ENCODE measurements around the gene SPRR2A. TPM values are rescaled to one million over a fixed set of nuclear protein-coding genes. Genes with fewer than 3 reads are reported as not detected.
"Not testable (repeated sequence)": the region's sequence is repeated elsewhere in the genome, so short reads cannot be mapped to it uniquely, and the experiment has no call there.

Gene SPRR2A
- polyA plus RNA-seq, 2 donors: 3,933 to 4,263 TPM

DNA sequence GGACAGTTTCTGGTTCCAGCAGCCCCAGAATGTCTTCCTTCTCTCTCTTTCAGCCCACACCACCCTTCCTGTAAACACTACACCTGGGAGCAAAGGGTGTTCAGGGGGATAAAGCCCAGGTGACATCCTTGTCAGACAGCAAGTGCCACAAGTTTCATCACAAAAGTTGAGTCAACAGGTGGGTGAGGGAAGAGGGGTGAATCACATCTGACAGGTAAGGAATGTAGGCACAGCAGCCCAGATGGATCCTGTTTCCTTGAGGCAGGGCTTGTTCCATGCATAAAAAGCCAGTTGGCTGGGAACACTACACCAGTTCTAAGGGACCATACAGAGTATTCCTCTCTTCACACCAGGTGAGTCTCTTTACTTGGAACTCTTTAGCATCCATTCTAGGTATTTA, 26.4 kb downstream of the SPRR2A start, which contains the start of gene SPRR1B:
Gene SPRR1B (plus strand): TSS at position 309 of the 400 bp plus-strand sequence. CDS start 1,143 bp downstream, outside the sequence.
- Histone ChIP-seq H3K27ac (ENCODE audit: low read depth in 2 of 2, low read length in 1 of 2) (peak within 1 kb of the TSS; percentile 56 to 67), H3K9me3 (ENCODE audit: control insufficient read depth in 2 of 2, insufficient read depth in 1 of 2, low read depth in 1 of 2, low read length in 1 of 2) (peaks cover 0 to 2% of the 10 kb centered on the region in 2 donors), H3K4me1 (ENCODE audit: control insufficient read depth in 2 of 2, insufficient read depth in 2 of 2, low read length in 1 of 2) (peaks cover 0 to 3% of the 10 kb centered on the region in 2 donors), H3K27me3 (ENCODE audit: control insufficient read depth in 1 of 2, insufficient read depth in 2 of 2, low read length in 2 of 2) (no peaks in the 10 kb centered on the region), H3K36me3 (ENCODE audit: control insufficient read depth in 2 of 2, insufficient read depth in 2 of 2, low read length in 1 of 2) (no peaks in the 10 kb centered on the region), H3K4me3 (ENCODE audit: low read depth in 1 of 2, low read length in 2 of 2) (peak within 1 kb of the TSS in 1 of 2 donors; percentile 51)

DNA sequence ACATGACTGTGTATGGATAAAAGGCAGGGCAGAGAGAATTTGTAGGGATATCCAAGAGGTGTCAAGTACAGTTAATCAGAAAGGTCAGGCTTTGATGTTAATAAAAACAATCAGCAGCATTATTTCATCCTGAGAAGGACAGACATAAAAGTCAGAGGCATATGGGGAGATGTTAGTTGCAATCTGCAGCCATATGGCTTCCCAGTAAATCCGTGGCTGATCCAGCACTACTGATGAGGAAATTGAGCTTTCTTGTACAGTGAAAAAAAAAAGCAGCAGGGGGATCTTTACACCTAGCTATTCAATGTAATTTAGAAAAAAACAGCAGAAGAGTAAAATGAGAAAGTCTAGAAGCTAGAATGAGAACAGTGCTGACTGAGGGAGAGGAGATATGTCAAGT, 28.5 kb downstream of the SPRR2A start:
- WGBS, 2 donors: 74 to 82% methylated on average over 1 of the region's 1 CpG
- H3K4me3 ChIP-seq (ENCODE audit: low read depth in 1 of 2, low read length in 2 of 2): no peak overlapping the region
- peaks cover 0 to 6% of the 10 kb centered on the region in 2 donors for H3K4me1 ChIP-seq (ENCODE audit: control insufficient read depth in 2 of 2, insufficient read depth in 2 of 2, low read length in 1 of 2)

DNA sequence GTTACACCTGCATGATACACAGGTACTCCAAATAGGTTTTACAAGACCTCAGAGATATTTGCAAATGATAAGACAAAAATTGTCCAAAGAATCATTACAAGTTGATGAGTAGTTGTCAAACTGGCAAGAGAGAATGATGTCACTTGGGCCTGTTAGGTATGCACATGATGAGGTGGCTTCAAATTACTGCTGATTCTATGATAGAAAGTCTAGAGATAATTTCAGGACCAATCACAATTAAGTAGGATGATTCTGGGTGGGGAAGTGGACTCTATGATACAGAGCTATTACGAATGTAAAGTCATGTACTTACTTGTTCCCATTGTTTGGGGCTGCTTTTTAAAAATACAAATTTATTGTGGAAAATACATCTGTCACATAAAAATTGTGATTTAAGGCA, 31.5 kb downstream of the SPRR2A start:
- H3K27me3 ChIP-seq (ENCODE audit: control insufficient read depth in 1 of 2, insufficient read depth in 2 of 2, low read length in 2 of 2): no peaks in the 10 kb centered on the region
- peaks cover 0 to 3% of the 10 kb centered on the region in 2 donors for H3K4me1 ChIP-seq (ENCODE audit: control insufficient read depth in 2 of 2, insufficient read depth in 2 of 2, low read length in 1 of 2)
- no peaks in the 10 kb centered on the region for H3K36me3 ChIP-seq (ENCODE audit: control insufficient read depth in 2 of 2, insufficient read depth in 2 of 2, low read length in 1 of 2)
- WGBS, 2 donors: 54 to 63% methylated on average over 1 of the region's 1 CpG
- H3K4me3 ChIP-seq (ENCODE audit: low read depth in 1 of 2, low read length in 2 of 2): no peak overlapping the region
- peaks cover 0 to 2% of the 10 kb centered on the region in 2 donors for H3K9me3 ChIP-seq (ENCODE audit: control insufficient read depth in 2 of 2, insufficient read depth in 1 of 2, low read depth in 1 of 2, low read length in 1 of 2)
- H3K27ac ChIP-seq (ENCODE audit: low read depth in 2 of 2, low read length in 1 of 2): no peak overlapping the region

More for the DNA sequence above, 28.5 kb downstream of the SPRR2A start:
- Histone ChIP-seq H3K27ac (ENCODE audit: low read depth in 2 of 2, low read length in 1 of 2) (no peak overlapping the region), H3K9me3 (ENCODE audit: control insufficient read depth in 2 of 2, insufficient read depth in 1 of 2, low read depth in 1 of 2, low read length in 1 of 2) (peaks cover 0 to 2% of the 10 kb centered on the region in 2 donors), H3K27me3 (ENCODE audit: control insufficient read depth in 1 of 2, insufficient read depth in 2 of 2, low read length in 2 of 2) (no peaks in the 10 kb centered on the region), H3K36me3 (ENCODE audit: control insufficient read depth in 2 of 2, insufficient read depth in 2 of 2, low read length in 1 of 2) (no peaks in the 10 kb centered on the region)

DNA sequence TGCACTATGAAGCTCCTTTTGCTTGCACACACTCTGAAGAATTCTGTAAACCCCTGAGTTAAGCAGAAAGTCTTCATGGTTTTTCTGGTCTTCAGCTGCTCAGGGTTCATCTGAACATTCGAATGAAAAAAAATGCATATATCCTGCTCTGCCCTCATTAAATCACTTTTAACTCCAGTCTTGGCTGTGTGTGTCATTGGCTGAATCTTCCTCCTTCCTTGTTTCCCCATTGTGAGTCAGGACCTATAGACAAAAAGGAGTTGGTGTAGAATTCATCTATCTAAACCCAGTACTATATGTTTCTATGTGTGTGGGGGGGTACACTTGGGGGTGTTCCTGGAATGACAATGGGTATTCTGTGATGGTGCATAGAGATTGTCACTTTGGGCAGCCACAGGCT, 32.9 kb downstream of the SPRR2A start:
- no peaks in the 10 kb centered on the region for H3K27me3 ChIP-seq (ENCODE audit: control insufficient read depth in 1 of 2, insufficient read depth in 2 of 2, low read length in 2 of 2)
- H3K9me3 ChIP-seq (ENCODE audit: control insufficient read depth in 2 of 2, insufficient read depth in 1 of 2, low read depth in 1 of 2, low read length in 1 of 2): peaks cover 0 to 2% of the 10 kb centered on the region in 2 donors
- H3K4me1 ChIP-seq (ENCODE audit: control insufficient read depth in 2 of 2, insufficient read depth in 2 of 2, low read length in 1 of 2): peaks cover 0 to 3% of the 10 kb centered on the region in 2 donors
- WGBS, 2 donors: 69 to 73% methylated on average over 1 of the region's 1 CpG
- H3K4me3 ChIP-seq (ENCODE audit: low read depth in 1 of 2, low read length in 2 of 2): no peak overlapping the region
- no peaks in the 10 kb centered on the region for H3K36me3 ChIP-seq (ENCODE audit: control insufficient read depth in 2 of 2, insufficient read depth in 2 of 2, low read length in 1 of 2)
- H3K27ac ChIP-seq (ENCODE audit: low read depth in 2 of 2, low read length in 1 of 2): no peak overlapping the region

DNA sequence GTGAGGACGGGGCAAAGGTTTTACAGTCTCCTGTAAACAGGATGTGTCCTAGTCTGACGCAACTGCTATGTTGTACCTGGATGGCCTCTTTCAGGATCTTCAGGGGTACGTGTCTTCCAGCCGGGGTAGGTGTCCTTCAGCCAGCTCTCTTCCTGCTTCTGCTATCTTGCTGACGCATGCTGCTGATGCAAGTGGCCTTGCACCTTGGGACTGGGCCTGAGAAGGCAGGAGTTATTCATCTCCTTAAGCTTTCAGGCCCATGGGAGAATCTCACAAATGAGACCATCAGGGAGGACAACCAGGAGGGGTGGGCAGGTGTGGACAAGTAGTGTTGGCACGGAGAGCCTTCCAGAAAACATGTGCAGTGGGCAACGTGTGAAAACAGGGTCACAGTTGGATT, 34.2 kb downstream of the SPRR2A start:
- peaks cover 0 to 3% of the 10 kb centered on the region in 2 donors for H3K4me1 ChIP-seq (ENCODE audit: control insufficient read depth in 2 of 2, insufficient read depth in 2 of 2, low read length in 1 of 2)
- peaks cover 0 to 2% of the 10 kb centered on the region in 2 donors for H3K36me3 ChIP-seq (ENCODE audit: control insufficient read depth in 2 of 2, insufficient read depth in 2 of 2, low read length in 1 of 2)
- no peak overlapping the region for H3K27ac ChIP-seq (ENCODE audit: low read depth in 2 of 2, low read length in 1 of 2)
- WGBS, 2 donors: 85 to 87% methylated on average over 7 of the region's 7 CpGs
- H3K4me3 ChIP-seq (ENCODE audit: low read depth in 1 of 2, low read length in 2 of 2): no peak overlapping the region
- no peaks in the 10 kb centered on the region for H3K27me3 ChIP-seq (ENCODE audit: control insufficient read depth in 1 of 2, insufficient read depth in 2 of 2, low read length in 2 of 2)
- peaks cover 0 to 2% of the 10 kb centered on the region in 2 donors for H3K9me3 ChIP-seq (ENCODE audit: control insufficient read depth in 2 of 2, insufficient read depth in 1 of 2, low read depth in 1 of 2, low read length in 1 of 2)

DNA sequence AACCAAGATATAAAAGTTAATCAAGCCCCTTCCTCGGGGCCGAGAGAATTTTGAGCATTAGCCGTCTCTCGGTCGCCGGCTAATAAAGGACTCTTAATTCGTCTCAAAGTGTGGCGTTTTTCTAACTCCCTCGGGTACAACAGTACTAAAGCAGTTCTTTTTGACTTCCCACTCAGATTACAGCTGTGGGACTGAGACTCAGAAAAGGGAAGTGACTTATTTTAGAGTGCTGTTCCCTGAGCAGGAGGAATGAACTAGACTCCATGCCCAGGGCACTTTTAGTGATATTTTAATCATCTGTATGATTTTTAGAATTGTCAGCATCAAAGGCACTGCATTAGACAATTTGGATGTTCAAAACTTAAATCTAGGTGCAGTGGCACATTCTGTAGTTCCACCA, 35.0 kb downstream of the SPRR2A start:
- WGBS, 2 donors: 51 to 60% methylated on average over 9 of the region's 9 CpGs
- not testable (repeated sequence) for H3K4me3 ChIP-seq (ENCODE audit: low read depth in 1 of 2, low read length in 2 of 2); H3K4me1 ChIP-seq (ENCODE audit: control insufficient read depth in 2 of 2, insufficient read depth in 2 of 2, low read length in 1 of 2); H3K27ac ChIP-seq (ENCODE audit: low read depth in 2 of 2, low read length in 1 of 2); H3K9me3 ChIP-seq (ENCODE audit: control insufficient read depth in 2 of 2, insufficient read depth in 1 of 2, low read depth in 1 of 2, low read length in 1 of 2); H3K27me3 ChIP-seq (ENCODE audit: control insufficient read depth in 1 of 2, insufficient read depth in 2 of 2, low read length in 2 of 2); H3K36me3 ChIP-seq (ENCODE audit: control insufficient read depth in 2 of 2, insufficient read depth in 2 of 2, low read length in 1 of 2)

DNA sequence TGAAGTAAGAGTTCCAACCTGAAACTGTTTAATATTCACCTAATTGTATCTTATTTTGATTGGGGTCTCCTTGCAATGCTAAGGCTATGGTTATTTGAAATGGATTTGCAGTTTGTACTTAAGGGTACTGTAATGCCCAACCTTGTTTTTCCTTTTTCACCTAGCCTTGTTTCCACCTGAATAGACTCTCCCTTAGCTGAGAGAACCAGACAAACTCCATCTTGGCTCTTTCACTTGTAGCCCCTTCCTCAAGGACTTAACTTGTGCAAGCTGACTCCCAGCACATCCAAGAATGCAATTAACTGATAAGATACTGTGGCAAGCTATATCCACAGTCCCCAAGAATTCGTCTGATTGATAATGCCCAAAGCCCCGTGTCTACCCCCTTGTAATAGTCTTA, 35.5 kb downstream of the SPRR2A start:
- WGBS, 2 donors: 31 to 43% methylated on average over 2 of the region's 2 CpGs

DNA sequence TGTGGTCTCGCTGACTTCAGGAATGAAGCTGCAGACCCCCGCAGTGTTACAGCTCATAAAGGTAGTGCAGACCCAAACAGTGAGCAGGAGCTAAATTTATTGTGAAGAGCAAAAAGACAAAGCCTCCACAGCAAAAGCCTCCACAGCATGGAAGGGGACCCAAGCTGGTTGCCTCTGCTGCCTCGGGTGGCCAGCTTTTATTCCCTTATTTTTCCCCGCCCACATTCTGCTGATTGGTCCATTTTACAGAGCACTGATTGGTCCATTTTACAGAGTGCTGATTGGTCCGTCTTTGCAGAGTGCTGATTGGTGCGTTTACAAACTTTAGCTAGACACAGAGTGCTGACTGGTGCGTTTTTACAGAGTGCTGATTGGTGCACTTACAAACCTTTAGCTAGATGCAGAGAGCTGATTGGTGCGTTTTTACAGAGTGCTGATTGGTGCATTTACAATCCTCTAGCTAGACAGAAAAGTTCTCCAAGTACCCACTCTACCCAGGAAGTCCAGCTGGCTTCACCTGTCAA, 46.0 kb downstream of the SPRR2A start:
- WGBS, 2 donors: 85 to 88% methylated on average over 8 of the region's 8 CpGs
- not testable (repeated sequence) for H3K27ac ChIP-seq (ENCODE audit: low read depth in 2 of 2, low read length in 1 of 2); H3K9me3 ChIP-seq (ENCODE audit: control insufficient read depth in 2 of 2, insufficient read depth in 1 of 2, low read depth in 1 of 2, low read length in 1 of 2); H3K4me3 ChIP-seq (ENCODE audit: low read depth in 1 of 2, low read length in 2 of 2); H3K27me3 ChIP-seq (ENCODE audit: control insufficient read depth in 1 of 2, insufficient read depth in 2 of 2, low read length in 2 of 2); H3K36me3 ChIP-seq (ENCODE audit: control insufficient read depth in 2 of 2, insufficient read depth in 2 of 2, low read length in 1 of 2); H3K4me1 ChIP-seq (ENCODE audit: control insufficient read depth in 2 of 2, insufficient read depth in 2 of 2, low read length in 1 of 2)

More for the DNA sequence above, 35.5 kb downstream of the SPRR2A start:
- not testable (repeated sequence) for H3K27ac ChIP-seq (ENCODE audit: low read depth in 2 of 2, low read length in 1 of 2); H3K36me3 ChIP-seq (ENCODE audit: control insufficient read depth in 2 of 2, insufficient read depth in 2 of 2, low read length in 1 of 2); H3K27me3 ChIP-seq (ENCODE audit: control insufficient read depth in 1 of 2, insufficient read depth in 2 of 2, low read length in 2 of 2); H3K9me3 ChIP-seq (ENCODE audit: control insufficient read depth in 2 of 2, insufficient read depth in 1 of 2, low read depth in 1 of 2, low read length in 1 of 2); H3K4me1 ChIP-seq (ENCODE audit: control insufficient read depth in 2 of 2, insufficient read depth in 2 of 2, low read length in 1 of 2); H3K4me3 ChIP-seq (ENCODE audit: low read depth in 1 of 2, low read length in 2 of 2)

Other genes with a start within 250 kb of the SPRR2A start
- not detected for gene LCE1B, start 245.5 kb downstream of the SPRR2A start, polyA plus RNA-seq
- not detected for gene LCE1A, start 230.0 kb downstream of the SPRR2A start, polyA plus RNA-seq
- gene LCE6A, start 214.7 kb downstream of the SPRR2A start, polyA plus RNA-seq: not detected
- not detected for gene LCE7A, start 197.5 kb downstream of the SPRR2A start, polyA plus RNA-seq
- gene SMCP, start 179.2 kb downstream of the SPRR2A start, polyA plus RNA-seq: not detected
- gene IVL, start 149.0 kb downstream of the SPRR2A start, polyA plus RNA-seq: 100 to 1,000 TPM; 161 to 344 TPM
- 1 to 10 TPM; 1.1 to 4.2 TPM for gene SPRR5, start 110.3 kb downstream of the SPRR2A start, polyA plus RNA-seq
- under 1 TPM in 1 of 2 donors, not detected in 1; 0.48 TPM for gene SPRR4, start 86.9 kb downstream of the SPRR2A start, polyA plus RNA-seq
- gene SPRR1A, start 73.4 kb downstream of the SPRR2A start, polyA plus RNA-seq: 1,000 to 10,000 TPM; 3,249 to 3,812 TPM
- gene SPRR3, start 55.8 kb downstream of the SPRR2A start, polyA plus RNA-seq: over 10,000 TPM; 18,496 to 19,645 TPM
- 1,000 to 10,000 TPM; 2,433 to 2,781 TPM for gene SPRR1B, start 26.3 kb downstream of the SPRR2A start, polyA plus RNA-seq
- gene SPRR2D, start 16.4 kb downstream of the SPRR2A start, polyA plus RNA-seq: 1,000 to 10,000 TPM; 1,582 to 3,252 TPM
- 10 to 100 TPM; 10.9 to 75.1 TPM for gene SPRR2B, start 14.1 kb upstream of the SPRR2A start, polyA plus RNA-seq
- gene SPRR2E, start 37.0 kb upstream of the SPRR2A start, polyA plus RNA-seq: 1,000 to 10,000 TPM; 1,279 to 1,684 TPM
- 100 to 1,000 TPM; 104 to 135 TPM for gene SPRR2F, start 56.0 kb upstream of the SPRR2A start, polyA plus RNA-seq
- gene SPRR2G, start 93.4 kb upstream of the SPRR2A start, polyA plus RNA-seq: 1 to 10 TPM in 1 of 2 donors, under 1 TPM in 1; 0.49 to 2.0 TPM
- not detected for gene LELP1, start 145.9 kb upstream of the SPRR2A start, polyA plus RNA-seq
- not detected for gene PRR9, start 160.1 kb upstream of the SPRR2A start, polyA plus RNA-seq
- gene LORICRIN, start 202.2 kb upstream of the SPRR2A start, polyA plus RNA-seq: under 1 TPM in 1 of 2 donors, not detected in 1; 0.28 TPM